ENCODE data around the gene CCDC81. TPM values are rescaled to one million over a fixed set of nuclear protein-coding genes. Genes with fewer than 3 reads are reported as not detected.

CCDC81 gene
- total RNA-seq, 1 donor: 0.36 TPM

GRCh38 chr11:86468169-86468568 is 93.5 kb downstream of the CCDC81 start:
- TF ChIP-seq CTCF (IDR thresholded peaks at IDR 0.05; ENCODE audit: insufficient read depth, low read length): no peak
- no peak overlapping the region for H3K4me3 ChIP-seq (ENCODE audit: low read depth, low read length)
- DNase-seq (ENCODE audit: low read depth): no peak

GRCh38 chr11:86469491-86470388 is 95.1 kb downstream of the CCDC81 start:
- no peak for TF ChIP-seq CTCF (IDR thresholded peaks at IDR 0.05; ENCODE audit: insufficient read depth, low read length)
- H3K4me3 ChIP-seq (ENCODE audit: low read depth, low read length): no peak overlapping the region
- DNase-seq (ENCODE audit: low read depth): peak; percentile 53

Other genes starting within 250 kb of the CCDC81 start
- gene EED, start 130.1 kb upstream of the CCDC81 start, total RNA-seq (ENCODE audit: low replicate concordance): 19.4 and 24.7 TPM in 2 replicates
- gene HIKESHI, start 72.6 kb upstream of the CCDC81 start, total RNA-seq (ENCODE audit: low replicate concordance): 16.8 and 92.2 TPM in 2 replicates

Measured in fibroblast of the aortic adventitia (primary cell).